SU-DHL-6 (cell line): ENCODE results near the gene TUBB6.

Experiments used
- H2AFZ ChIP-seq: fragments of 200-600 bp; sonication (generic); 2 replicates; pipeline ENCODE4 v1.6.1; 2014; ENCODE audit warnings: low read depth, mild to moderate bottlenecking, moderate library complexity, mixed read lengths, antibody characterized with exemption, low read length; ENCODE audit not compliant: severe bottlenecking
- H3F3A ChIP-seq: fragments of 200-600 bp; shearing (Covaris generic); 2 replicates; pipeline ENCODE4 v1.6.0; 2016; ENCODE audit warnings: antibody characterized with exemption, mild to moderate bottlenecking; ENCODE audit not compliant: insufficient read depth
- H3K27ac ChIP-seq: fragments of 200-600 bp; sonication (generic); 2 replicates; pipeline ENCODE4 v1.5.1; 2016; ENCODE audit warnings: low read depth, mild to moderate bottlenecking, low read length, moderate library complexity, mixed read lengths
- H3K27me3 ChIP-seq: fragments of 200-600 bp; sonication (generic), shearing (Covaris generic); 2 replicates; pipeline ENCODE4 v1.6.0; 2014; ENCODE audit warnings: mild to moderate bottlenecking, low read length
- H3K36me3 ChIP-seq: fragments of 200-600 bp; sonication (generic); 2 replicates; pipeline ENCODE4 v1.6.1; 2014; ENCODE audit warnings: mild to moderate bottlenecking, low read length, mixed read lengths
- H3K4me2 ChIP-seq: fragments of 300-600, 200-600 bp; shearing (Covaris generic), sonication (generic); 2 replicates; pipeline ENCODE4 v1.6.0; 2014; ENCODE audit warnings: low read length, low read depth, mild to moderate bottlenecking; ENCODE audit not compliant: poor library complexity, severe bottlenecking
- H3K4me3 ChIP-seq: fragments of 200-600 bp; sonication (generic); 2 replicates; pipeline ENCODE4 v1.5.1; 2014; ENCODE audit warnings: antibody characterized with exemption, low read length, mild to moderate bottlenecking, mixed read lengths; ENCODE audit not compliant: insufficient read depth, poor library complexity, severe bottlenecking
- H3K79me2 ChIP-seq: fragments of 200-600 bp; sonication (generic); 2 replicates; pipeline ENCODE4 v1.6.1; 2014; ENCODE audit warnings: mild to moderate bottlenecking, low read length, moderate library complexity; ENCODE audit not compliant: insufficient read depth
- H3K9ac ChIP-seq: fragments of 200-600 bp; sonication (generic); 2 replicates; pipeline ENCODE4 v1.7.0; 2014; ENCODE audit warnings: mild to moderate bottlenecking, low read length
- H3K9me2 ChIP-seq: fragments of 200-600 bp; sonication (generic); replicated peaks from 2 replicates; pipeline ENCODE4 v1.6.1; 2014; ENCODE audit warnings: low read length; ENCODE audit not compliant: insufficient read depth
- H3K9me3 ChIP-seq: fragments of 200-600 bp; sonication (generic); 2 replicates; pipeline ENCODE4 v1.6.1; 2014; ENCODE audit warnings: low read length, mixed read lengths; ENCODE audit not compliant: insufficient read depth
- H4K20me1 ChIP-seq: fragments of 200-600 bp; sonication (generic); 2 replicates; pipeline ENCODE4 v1.6.1; 2014; ENCODE audit warnings: low read depth, mild to moderate bottlenecking, antibody characterized with exemption, low read length, moderate library complexity, mixed read lengths
- CTCF ChIP-seq: fragments of 200-600 bp; sonication (generic); IDR thresholded peaks from one replicate; pipeline ENCODE4 v1.5.1; 2017; ENCODE audit warnings: antibody characterized with exemption, mild to moderate bottlenecking, low read length, moderate library complexity; ENCODE audit not compliant: insufficient read depth, poor library complexity, severe bottlenecking
- EZH2phosphoT487 ChIP-seq: fragments of 200-600 bp; sonication (generic), shearing (Covaris generic); conservative IDR thresholded peaks from 2 replicates; pipeline ENCODE4 v1.6.1; 2018; ENCODE audit warnings: mild to moderate bottlenecking, antibody characterized with exemption, low read length, moderate library complexity, mixed read lengths

TUBB6 gene

GRCh38 chr18:12340945-12341660 lies 33.1 kb downstream of the TUBB6 start:
- H3K79me2 ChIP-seq: no peaks in the 10 kb centered on the region
- H3K9me2 ChIP-seq: no peaks in the 10 kb centered on the region
- H3F3A ChIP-seq: no peaks in the 10 kb centered on the region
- H3K27me3 ChIP-seq: no peaks in the 10 kb centered on the region
- H4K20me1 ChIP-seq: no peaks in the 10 kb centered on the region
- H3K27ac ChIP-seq: no peak overlapping the region
- TF ChIP-seq CTCF: no peak
- TF ChIP-seq EZH2phosphoT487: no peak
- H3K4me2 ChIP-seq: no peak overlapping the region
- no peak overlapping the region for H3K4me3 ChIP-seq
- no peak overlapping the region for H3K9ac ChIP-seq
- no peaks in the 10 kb centered on the region for H3K9me3 ChIP-seq
- no peak overlapping the region for H2AFZ ChIP-seq
- no peaks in the 10 kb centered on the region; the same call in 1 of the 2 replicates for H3K36me3 ChIP-seq

DNA sequence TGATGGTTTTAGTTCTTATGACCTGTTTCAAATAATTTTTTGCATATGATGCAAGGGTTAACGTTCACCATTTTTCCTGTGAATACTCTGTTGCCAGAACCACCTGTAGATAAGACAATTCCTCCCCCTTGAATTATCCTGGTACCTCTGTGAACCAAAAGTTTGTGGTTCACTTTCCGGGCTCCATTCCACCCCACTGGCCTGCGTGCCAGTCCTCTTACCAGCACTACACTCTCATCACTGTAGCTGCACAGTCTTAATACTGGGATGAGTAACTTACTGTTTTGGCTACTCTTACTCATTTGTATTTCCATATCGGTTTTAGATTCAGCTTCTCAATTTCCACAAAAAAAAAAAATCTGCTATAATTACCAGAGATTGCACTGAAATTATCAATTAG lies 34.6 kb downstream of the TUBB6 start:
- Histone ChIP-seq H4K20me1 (no peaks in the 10 kb centered on the region), H3K27ac (no peak overlapping the region), H3K79me2 (no peaks in the 10 kb centered on the region), H3K4me2 (no peak overlapping the region), H3K36me3 (no peaks in the 10 kb centered on the region; the same call in 1 of the 2 replicates), H3K9me3 (no peaks in the 10 kb centered on the region), H3K9me2 (no peaks in the 10 kb centered on the region), H3K4me3 (no peak overlapping the region), H3K27me3 (no peaks in the 10 kb centered on the region), H3K9ac (no peak overlapping the region), H2AFZ (no peak overlapping the region), H3F3A (no peaks in the 10 kb centered on the region)
- TF ChIP-seq EZH2phosphoT487: no peak
- TF ChIP-seq CTCF: no peak

GRCh38 chr18:12345491-12346239 lies 37.6 kb downstream of the TUBB6 start:
- H3K9me3 ChIP-seq: no peaks in the 10 kb centered on the region
- H3K9me2 ChIP-seq: no peaks in the 10 kb centered on the region
- H4K20me1 ChIP-seq: no peaks in the 10 kb centered on the region
- H3K4me3 ChIP-seq: no peak overlapping the region
- H3K27ac ChIP-seq: no peak overlapping the region
- peaks cover 11% of the 10 kb centered on the region; the same call in 1 of the 2 replicates for H3K36me3 ChIP-seq
- no peak overlapping the region for H3K4me2 ChIP-seq
- H3F3A ChIP-seq: no peaks in the 10 kb centered on the region
- no peaks in the 10 kb centered on the region for H3K27me3 ChIP-seq
- H3K79me2 ChIP-seq: no peaks in the 10 kb centered on the region
- H3K9ac ChIP-seq: no peak overlapping the region
- no peak overlapping the region for H2AFZ ChIP-seq
- TF ChIP-seq EZH2phosphoT487: no peak
- no peak for TF ChIP-seq CTCF
